22Rv1 (cell line): ENCODE data around the gene ZNF362.

ENCODE experiments used
- H3K27ac ChIP-seq: fragments of 450-650 bp; 2 replicates; pipeline ENCODE4 v1.5.1; 2017
- CTCF ChIP-seq: fragments of 450-650 bp; IDR thresholded peaks from 2 replicates; pipeline ENCODE4 v1.5.1; 2017; ENCODE audit warnings: mild to moderate bottlenecking
- ZFX ChIP-seq: fragments of 450-650 bp; IDR thresholded peaks from 2 replicates; pipeline ENCODE4 v1.6.1; 2017; ENCODE audit warnings: antibody characterized with exemption, borderline replicate concordance

ZNF362 gene

GRCh38 chr1:33268927-33269610 is 12.8 kb downstream of the ZNF362 start:
- no peak overlapping the region for H3K27ac ChIP-seq
- no peak for TF ChIP-seq CTCF

GRCh38 chr1:33269621-33270020 is 13.3 kb downstream of the ZNF362 start:
- H3K27ac ChIP-seq: no peak overlapping the region
- no peak for TF ChIP-seq ZFX
- no peak for TF ChIP-seq CTCF

GRCh38 chr1:33270379-33270778 is 14.1 kb downstream of the ZNF362 start:
- TF ChIP-seq CTCF (no peak), ZFX (no peak)
- H3K27ac ChIP-seq: no peak overlapping the region

- no peak for TF ChIP-seq ZFX
- TF ChIP-seq CTCF: no peak
- no peak overlapping the region for H3K27ac ChIP-seq
These were observed 14.6 kb downstream of the ZNF362 start for GRCh38 chr1:33270808-33271465.

GRCh38 chr1:33271666-33272505 is 15.6 kb downstream of the ZNF362 start:
- H3K27ac ChIP-seq: no peak overlapping the region
- TF ChIP-seq ZFX (no peak), CTCF (no peak)

GRCh38 chr1:33272509-33272908 is 16.2 kb downstream of the ZNF362 start:
- TF ChIP-seq ZFX: no peak
- no peak for TF ChIP-seq CTCF
- no peak overlapping the region for H3K27ac ChIP-seq

GRCh38 chr1:33272930-33273329 is 16.6 kb downstream of the ZNF362 start:
- TF ChIP-seq ZFX (no peak), CTCF (no peak)
- no peak overlapping the region for H3K27ac ChIP-seq
